Measurements from ENCODE around the gene C1QTNF4. TPM values are rescaled to one million over a fixed set of nuclear protein-coding genes. Genes with fewer than 3 reads are reported as not detected.
"Not testable (repeated sequence)": the region's sequence is repeated elsewhere in the genome, so short reads cannot be mapped to it uniquely, and the experiment has no call there.

The C1QTNF4 gene
- total RNA-seq, 1 experiment from 2014 or later = 5.7 TPM

- Histone ChIP-seq H3K23me2 (ENCODE audit: insufficient read length, low read depth, low read length, poor library complexity, severe bottlenecking) (no peaks in the 10 kb centered on the region), H2BK20ac (ENCODE audit: low read depth, low read length, poor library complexity, severe bottlenecking) (no peak overlapping the region), H3K79me1 (ENCODE audit: insufficient read depth, low read depth, low read length, poor library complexity, severe bottlenecking) (no peaks in the 10 kb centered on the region), H3K14ac (ENCODE audit: insufficient read depth, low read length) (no peak overlapping the region), H3K18ac (ENCODE audit: insufficient read length, low read depth, low read length) (no peak overlapping the region), H3T11ph (ENCODE audit: low read length) (no peak overlapping the region), H4K5ac (ENCODE audit: insufficient read length, low read depth, low read length) (no peak overlapping the region), H2BK12ac (ENCODE audit: insufficient read length, low read depth, low read length) (no peak overlapping the region), H3K23ac (ENCODE audit: insufficient read length, low read depth, low read length) (no peak overlapping the region), H4K91ac (ENCODE audit: insufficient read length, low read depth, low read length) (no peak overlapping the region), H2AFZ (ENCODE audit: low read length) (no peak overlapping the region), H2AK5ac (ENCODE audit: insufficient read length, low read length) (no peak overlapping the region), H3K4me1 (ENCODE audit: insufficient read depth, low read length) (no peaks in the 10 kb centered on the region; the same call in 1 of the 2 replicates), H3K27ac (ENCODE audit: insufficient read length, low read depth, low read length) (no peak overlapping the region), H3K9me3 (ENCODE audit: control insufficient read depth, low read depth, low read length) (no peaks in the 10 kb centered on the region), H3K27me3 (ENCODE audit: insufficient read depth, low read length) (no peaks in the 10 kb centered on the region), H3K4me2 (ENCODE audit: insufficient read depth, insufficient read length, low read length) (no peak overlapping the region), H2BK120ac (ENCODE audit: low read depth, low read length, poor library complexity, severe bottlenecking) (no peak overlapping the region), H3K4ac (ENCODE audit: low read depth, low read length) (no peak overlapping the region), H4K20me1 (ENCODE audit: control insufficient read depth, insufficient read depth, insufficient read length) (no peaks in the 10 kb centered on the region), H3K56ac (ENCODE audit: insufficient read length, low read depth, low read length) (no peak overlapping the region), H3K79me2 (ENCODE audit: insufficient read depth, low read length) (no peaks in the 10 kb centered on the region), H4K8ac (replicated peaks; ENCODE audit: insufficient read length, low read depth, low read length) (no peak overlapping the region), H2BK15ac (ENCODE audit: low read depth, low read length) (no peak overlapping the region), H2BK5ac (ENCODE audit: insufficient read length, low read length) (no peak overlapping the region), H3K9ac (ENCODE audit: extremely low read depth, insufficient read length, low read length) (no peak overlapping the region)
- Mint-ChIP-seq H3K9me3 (no peaks in the 10 kb centered on the region), H3K4me1 (peaks cover 3 to 5% of the 10 kb centered on the region in 2 experiments; a peak in 3 of 4 replicates), H3K36me3 (ENCODE audit: insufficient read depth in 1 of 3, low read depth in 3 of 3) (no peaks in the 10 kb centered on the region), H3K27ac (no peak overlapping the region), H3K27me3 (ENCODE audit: low read depth) (no peaks in the 10 kb centered on the region), H3K4me3 (no peak overlapping the region)
- TF ChIP-seq, protein P1, sequence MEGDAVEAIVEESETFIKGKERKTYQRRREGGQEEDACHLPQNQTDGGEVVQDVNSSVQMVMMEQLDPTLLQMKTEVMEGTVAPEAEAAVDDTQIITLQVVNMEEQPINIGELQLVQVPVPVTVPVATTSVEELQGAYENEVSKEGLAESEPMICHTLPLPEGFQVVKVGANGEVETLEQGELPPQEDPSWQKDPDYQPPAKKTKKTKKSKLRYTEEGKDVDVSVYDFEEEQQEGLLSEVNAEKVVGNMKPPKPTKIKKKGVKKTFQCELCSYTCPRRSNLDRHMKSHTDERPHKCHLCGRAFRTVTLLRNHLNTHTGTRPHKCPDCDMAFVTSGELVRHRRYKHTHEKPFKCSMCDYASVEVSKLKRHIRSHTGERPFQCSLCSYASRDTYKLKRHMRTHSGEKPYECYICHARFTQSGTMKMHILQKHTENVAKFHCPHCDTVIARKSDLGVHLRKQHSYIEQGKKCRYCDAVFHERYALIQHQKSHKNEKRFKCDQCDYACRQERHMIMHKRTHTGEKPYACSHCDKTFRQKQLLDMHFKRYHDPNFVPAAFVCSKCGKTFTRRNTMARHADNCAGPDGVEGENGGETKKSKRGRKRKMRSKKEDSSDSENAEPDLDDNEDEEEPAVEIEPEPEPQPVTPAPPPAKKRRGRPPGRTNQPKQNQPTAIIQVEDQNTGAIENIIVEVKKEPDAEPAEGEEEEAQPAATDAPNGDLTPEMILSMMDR (conservative IDR thresholded peaks at IDR 0.05) = no peak
- no CpG with 5 or more reads among the region's 1 CpG for WGBS (ENCODE audit: extremely low coverage, insufficient read length, low lambda C conversion rate)
- DNase-seq = no peak
These were observed 35.5 kb downstream of the C1QTNF4 start for GRCh38 chr11:47558695-47559094.

DNA sequence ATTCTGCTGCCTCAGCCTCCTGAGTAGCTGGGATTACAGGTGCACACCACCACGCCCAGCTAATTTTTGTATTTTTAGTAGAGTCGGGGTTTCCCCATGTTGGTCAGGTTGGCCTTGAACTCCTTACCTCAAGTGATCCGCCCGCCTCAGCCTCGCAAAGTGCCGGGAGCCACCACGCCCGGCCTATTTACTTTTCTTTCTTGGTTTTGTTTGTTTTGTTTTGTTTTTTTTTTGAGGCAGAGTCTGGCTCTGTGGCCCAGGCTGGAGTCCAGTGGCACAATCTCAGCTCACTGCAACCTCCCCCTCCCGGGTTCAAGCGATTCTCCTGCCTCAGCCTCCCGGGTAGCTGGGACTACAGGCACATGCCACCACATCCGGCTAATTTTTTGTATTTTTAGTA is 37.2 kb downstream of the C1QTNF4 start:
- not testable (repeated sequence) for H3T11ph ChIP-seq (ENCODE audit: low read length); H3K4me3 Mint-ChIP-seq; H3K9me3 ChIP-seq (ENCODE audit: control insufficient read depth, low read depth, low read length); H2BK12ac ChIP-seq (ENCODE audit: insufficient read length, low read depth, low read length); H3K79me2 ChIP-seq (ENCODE audit: insufficient read depth, low read length); H3K18ac ChIP-seq (ENCODE audit: insufficient read length, low read depth, low read length); H3K79me1 ChIP-seq (ENCODE audit: insufficient read depth, low read depth, low read length, poor library complexity, severe bottlenecking); H3K27ac ChIP-seq (ENCODE audit: insufficient read length, low read depth, low read length); H3K56ac ChIP-seq (ENCODE audit: insufficient read length, low read depth, low read length); H3K14ac ChIP-seq (ENCODE audit: insufficient read depth, low read length); H4K8ac ChIP-seq (replicated peaks; ENCODE audit: insufficient read length, low read depth, low read length); H3K27me3 Mint-ChIP-seq (ENCODE audit: low read depth); H2BK120ac ChIP-seq (ENCODE audit: low read depth, low read length, poor library complexity, severe bottlenecking); H3K27me3 ChIP-seq (ENCODE audit: insufficient read depth, low read length); H3K4me1 Mint-ChIP-seq; H3K4me1 ChIP-seq (ENCODE audit: insufficient read depth, low read length); H3K23ac ChIP-seq (ENCODE audit: insufficient read length, low read depth, low read length); H4K5ac ChIP-seq (ENCODE audit: insufficient read length, low read depth, low read length); H3K4me2 ChIP-seq (ENCODE audit: insufficient read depth, insufficient read length, low read length); H2BK5ac ChIP-seq (ENCODE audit: insufficient read length, low read length); H3K9me3 Mint-ChIP-seq; DNase-seq; H4K91ac ChIP-seq (ENCODE audit: insufficient read length, low read depth, low read length); H2AK5ac ChIP-seq (ENCODE audit: insufficient read length, low read length); H3K4ac ChIP-seq (ENCODE audit: low read depth, low read length); H2BK15ac ChIP-seq (ENCODE audit: low read depth, low read length); H3K27ac Mint-ChIP-seq; H3K36me3 Mint-ChIP-seq (ENCODE audit: insufficient read depth in 1 of 3, low read depth in 3 of 3); H2BK20ac ChIP-seq (ENCODE audit: low read depth, low read length, poor library complexity, severe bottlenecking); H4K20me1 ChIP-seq (ENCODE audit: control insufficient read depth, insufficient read depth, insufficient read length); H2AFZ ChIP-seq (ENCODE audit: low read length); H3K9ac ChIP-seq (ENCODE audit: extremely low read depth, insufficient read length, low read length); H3K23me2 ChIP-seq (ENCODE audit: insufficient read length, low read depth, low read length, poor library complexity, severe bottlenecking)
- no CpG with 5 or more reads among the region's 12 CpGs for WGBS (ENCODE audit: extremely low coverage, insufficient read length, low lambda C conversion rate)

Measured in H9 (cell line).